HCT116 (cell line): ENCODE measurements around the gene PPIL3. TPM values are rescaled to one million over a fixed set of nuclear protein-coding genes. Genes with fewer than 3 reads are reported as not detected.

Experiments
- ATAC-seq: fragments of 200-7000 bp; cut with Tn5 transposase; 2 replicates; pipeline ENCODE4 v1.9.1; 2020; ENCODE audit warnings: mild to moderate bottlenecking, moderate library complexity
- BruUV-seq: library from RNA; stranded (reverse); fragments of 400-500 nt; replicated peaks from 2 replicates; lab custom pipeline; 2021; lab: Mats Ljungman, UMichigan
- CTCF ChIA-PET: fragments of 300-600 bp; sonication (Branson Sonifier 250); formaldehyde crosslinking; loops from one replicate; lab custom pipeline; 2021; ENCODE audit warnings: antibody characterized with exemption; lab: Charles Lee
- POLR2A ChIA-PET: fragments of 300-600, 350-600 bp; sonication (Branson Sonifier 250); formaldehyde crosslinking; loops from one replicate; lab custom pipeline; 2021; ENCODE audit warnings: antibody characterized with exemption; lab: Charles Lee
- RAD21 ChIA-PET, 2 experiments: fragments of 300-600 bp; sonication (Branson Sonifier 250); formaldehyde crosslinking; loops; one replicate each; lab custom pipeline; 2023; ENCODE audit warnings: low total read pairs in 2 of 2; ENCODE audit not compliant: uncharacterized antibody in 2 of 2, unreplicated experiment in 2 of 2, low non-redundant PET in 1 of 2; lab: Charles Lee
- DNase-seq: peaks from one replicate; pipeline ENCODE4 v3.0.0-alpha.2; 2010; ENCODE audit warnings: low read depth, low spot score
- H2AFZ ChIP-seq: fragments of 200-600 bp; shearing (Covaris generic), sonication (generic); 2 replicates; pipeline ENCODE4 v1.6.1; 2017; ENCODE audit warnings: low read depth, mixed run types, mixed read lengths, antibody characterized with exemption, low read length; ENCODE audit not compliant: poor library complexity, severe bottlenecking
- H3K27ac ChIP-seq: 2 replicates; pipeline ENCODE4 v1.5.1; 2012; ENCODE audit warnings: low read depth, low read length
- H3K27me3 ChIP-seq: fragments of 200-600 bp; sonication (generic); 2 replicates; pipeline ENCODE4 v1.6.1; 2016; ENCODE audit warnings: mixed run types, low read length, mixed read lengths; ENCODE audit not compliant: insufficient read depth
- H3K36me3 ChIP-seq, 2 experiments: fragments of 200-500 bp in 1 of 2; fragments of 200-600 bp in 1 of 2; sonication (Bioruptor generic) in 1 of 2; sonication (generic) in 1 of 2; 2 replicates each; pipeline versions ENCODE4 v1.5.1 to v1.6.1; 2014 to 2016; ENCODE audit warnings: low read length in 2 of 2, inconsistent platforms in 1 of 2, mixed read lengths in 1 of 2, mixed run types in 1 of 2; ENCODE audit not compliant: insufficient read depth in 2 of 2, control insufficient read depth in 1 of 2
- H3K4me1 ChIP-seq, 2 experiments: fragments of 200-600 bp in 1 of 2; sonication (generic) in 1 of 2; 2 replicates each; pipeline versions ENCODE4 v1.5.1 to v1.6.1; 2012 to 2017; ENCODE audit warnings: low read length in 2 of 2, inconsistent platforms in 1 of 2, mild to moderate bottlenecking in 1 of 2, mixed read lengths in 1 of 2, mixed run types in 1 of 2, moderate library complexity in 1 of 2; ENCODE audit not compliant: insufficient read depth in 2 of 2, control insufficient read depth in 1 of 2
- H3K4me2 ChIP-seq: fragments of 200-600 bp; sonication (generic); 2 replicates; pipeline ENCODE4 v1.6.1; 2017; ENCODE audit warnings: mixed run types, low read length, mixed read lengths
- H3K4me3 ChIP-seq, 2 experiments: fragments of 200-600 bp in 1 of 2; sonication (generic) in 1 of 2; replicated peaks in 1 of 2; 2 replicates each; pipeline ENCODE4 v1.5.1; 2011 to 2016; ENCODE audit warnings: low read length in 2 of 2, control low read depth in 1 of 2, low read depth in 1 of 2, mild to moderate bottlenecking in 1 of 2, mixed read lengths in 1 of 2, mixed run types in 1 of 2
- H3K79me2 ChIP-seq: fragments of 200-600 bp; sonication (generic); 2 replicates; pipeline ENCODE4 v1.6.1; 2017; ENCODE audit warnings: mild to moderate bottlenecking, mixed run types, low read length, moderate library complexity, mixed read lengths; ENCODE audit not compliant: insufficient read depth
- H3K9ac ChIP-seq: fragments of 200-600 bp; sonication (generic); 2 replicates; pipeline ENCODE4 v1.6.1; 2016; ENCODE audit warnings: low read length, mixed read lengths
- H3K9me2 ChIP-seq: fragments of 200-600 bp; sonication (generic), shearing (Covaris generic); 2 replicates; pipeline ENCODE4 v1.6.1; 2017; ENCODE audit warnings: mixed run types, mild to moderate bottlenecking, moderate library complexity; ENCODE audit not compliant: insufficient read depth
- H3K9me3 ChIP-seq, 2 experiments: fragments of 200-500 bp in 1 of 2; fragments of 200-600 bp in 1 of 2; sonication (Bioruptor generic) in 1 of 2; sonication (generic) in 1 of 2; 2 replicates each; pipeline ENCODE4 v1.6.1; 2014 to 2017; ENCODE audit warnings: low read length in 2 of 2, mixed read lengths in 2 of 2, inconsistent platforms in 1 of 2, low read depth in 1 of 2, mild to moderate bottlenecking in 1 of 2, mixed run types in 1 of 2, moderate library complexity in 1 of 2; ENCODE audit not compliant: control insufficient read depth in 1 of 2, insufficient read depth in 1 of 2
- H4K20me1 ChIP-seq: fragments of 200-600 bp; sonication (generic), shearing (Covaris generic); 2 replicates; pipeline ENCODE4 v1.6.1; 2017; ENCODE audit warnings: mixed run types, mild to moderate bottlenecking, moderate library complexity; ENCODE audit not compliant: insufficient read depth
- ATF3 ChIP-seq: IDR thresholded peaks from 2 replicates; pipeline ENCODE4 v1.6.1; 2012
- CBX3 ChIP-seq: IDR thresholded peaks from 2 replicates; pipeline ENCODE4 v1.6.1; 2012; ENCODE audit warnings: low read depth
- CEBPB ChIP-seq: IDR thresholded peaks from 2 replicates; pipeline ENCODE4 v1.6.1; 2012; ENCODE audit warnings: low read depth
- CTCF ChIP-seq, 3 experiments: fragments of 200-600 bp in 1 of 3; sonication (generic) in 1 of 3; IDR thresholded peaks in 2 of 3; conservative IDR thresholded peaks in 1 of 3; 2 replicates each; pipeline ENCODE4 v1.5.1; 2012 to 2017; ENCODE audit warnings: low read depth in 2 of 3, low read length in 2 of 3, antibody characterized with exemption in 1 of 3, borderline replicate concordance in 1 of 3, control low read depth in 1 of 3, mild to moderate bottlenecking in 1 of 3, mixed read lengths in 1 of 3, mixed run types in 1 of 3, moderate library complexity in 1 of 3; ENCODE audit not compliant: insufficient read depth in 1 of 3
- ELF1 ChIP-seq: IDR thresholded peaks from 2 replicates; pipeline ENCODE4 v1.6.1; 2012; ENCODE audit warnings: low read depth, borderline replicate concordance
- EZH2 ChIP-seq: fragments of 200-600 bp; sonication (generic); IDR thresholded peaks from 2 replicates; pipeline ENCODE4 v1.6.1; 2017; ENCODE audit warnings: antibody characterized with exemption, mixed run types
- EZH2phosphoT487 ChIP-seq: fragments of 200-600 bp; IDR thresholded peaks from 2 replicates; pipeline ENCODE4 v1.6.1; 2018; ENCODE audit warnings: antibody characterized with exemption, borderline replicate concordance
- JUND ChIP-seq: IDR thresholded peaks from 2 replicates; pipeline ENCODE4 v1.6.1; 2012
- MAX ChIP-seq: IDR thresholded peaks from 2 replicates; pipeline ENCODE4 v1.6.1; 2012
- POLR2A ChIP-seq: IDR thresholded peaks from 2 replicates; pipeline ENCODE4 v1.7.0; 2011; ENCODE audit warnings: borderline replicate concordance; ENCODE audit not compliant: insufficient read depth, insufficient read length; ENCODE audit errors: extremely low read depth
- RAD21 ChIP-seq: IDR thresholded peaks from 2 replicates; pipeline ENCODE4 v1.6.1; 2012; ENCODE audit warnings: low read depth, mild to moderate bottlenecking
- REST ChIP-seq: IDR thresholded peaks from 2 replicates; pipeline ENCODE4 v1.6.1; 2012; ENCODE audit warnings: low read depth
- SIN3A ChIP-seq: IDR thresholded peaks from 2 replicates; pipeline ENCODE4 v1.6.1; 2012; ENCODE audit warnings: low read depth
- SRF ChIP-seq: IDR thresholded peaks from 2 replicates; pipeline ENCODE4 v1.6.1; 2012; ENCODE audit warnings: low read depth
- YY1 ChIP-seq: IDR thresholded peaks from 2 replicates; pipeline ENCODE4 v1.6.1; 2011; ENCODE audit warnings: low read length, low read depth, moderate library complexity, mild to moderate bottlenecking; ENCODE audit not compliant: insufficient replicate concordance; ENCODE audit errors: extremely low read depth
- ZBTB33 ChIP-seq: IDR thresholded peaks from 2 replicates; pipeline ENCODE4 v1.6.1; 2011; ENCODE audit warnings: mild to moderate bottlenecking, low read length, moderate library complexity; ENCODE audit not compliant: insufficient replicate concordance; ENCODE audit errors: extremely low read depth
- ZNF274 ChIP-seq: fragments of 200-500 bp; sonication (Bioruptor generic); IDR thresholded peaks from 2 replicates; pipeline ENCODE4 v1.6.1; 2014; ENCODE audit warnings: mild to moderate bottlenecking, low read depth, low read length, inconsistent platforms
- intact Hi-C: fragments of 100-400 bp; cut with micrococcal nuclease; formaldehyde crosslinking; loops from 2 replicates; pipeline ENCODE4 v1.10.0; 2022
- total RNA-seq: library from RNA; stranded (reverse); gene quantifications from one replicate; pipeline ENCODE4 v1.2.1, GENCODE V29; 2021; ENCODE audit not compliant: unreplicated experiment

The PPIL3 gene
- total RNA-seq, 1 experiment from 2014 or later = 55.9 TPM

- no peak overlapping the region for H3K27ac ChIP-seq
- CTCF ChIA-PET = no interaction called here
- no peak for DNase-seq
- BruUV-seq = no TSS peak
- peaks cover 52 to 59% of the 10 kb centered on the region in 2 experiments for H3K36me3 ChIP-seq
- ATAC-seq = no peak
- peaks cover 6 to 22% of the 10 kb centered on the region in 2 experiments; a peak in 3 of 4 replicates for H3K4me1 ChIP-seq
- 0 out of 2 replicates have a peak, but pooled peaks cover 3% of the 10 kb centered on the region for H4K20me1 ChIP-seq
- TF ChIP-seq ZBTB33 = no peak
- TF ChIP-seq POLR2A = no peak
- TF ChIP-seq RAD21 = no peak
- TF ChIP-seq CBX3 = no peak
- no peak for TF ChIP-seq MAX
- no peak for TF ChIP-seq CEBPB
- TF ChIP-seq EZH2 = no peak
- no peak for TF ChIP-seq YY1
- no peak for TF ChIP-seq ELF1
- no peak for TF ChIP-seq SIN3A
- TF ChIP-seq REST = no peak
- TF ChIP-seq EZH2phosphoT487 = no peak
- no peak for TF ChIP-seq CTCF (IDR thresholded peaks at IDR 0.05 in 2 of 3, conservative IDR thresholded peaks at IDR 0.05 in 1 of 3; ENCODE audit: borderline replicate concordance in 1 of 3, insufficient read depth in 1 of 3, low read depth in 2 of 3, low read length in 2 of 3)
- TF ChIP-seq SRF = no peak
- TF ChIP-seq ATF3 = no peak
- no peak for TF ChIP-seq JUND
- TF ChIP-seq ZNF274 = no peak
- POLR2A ChIA-PET = no interaction called here
- no peaks in the 10 kb centered on the region for H3K9me2 ChIP-seq
- no peaks in the 10 kb centered on the region for H3K27me3 ChIP-seq
- no peak overlapping the region for H3K4me3 ChIP-seq
- H3K4me2 ChIP-seq = no peak overlapping the region
- intact Hi-C loops = loop anchor here (5.0 kb wide), 1 partner anchor 48 kb away; the partner anchor contains the start of gene BZW1
- no peaks in the 10 kb centered on the region for H3K9me3 ChIP-seq
- RAD21 ChIA-PET = no interaction called here
- H3K9ac ChIP-seq = no peak overlapping the region
- H3K79me2 ChIP-seq = peaks cover 84% of the 10 kb centered on the region
- no peak overlapping the region for H2AFZ ChIP-seq
These were observed 28.6 kb downstream of the PPIL3 start for GRCh38 chr2:200860092-200860795.
